Colon (tissue), 2 donors: Measurements from ENCODE around the gene KIF18B.

Experiments
- FAIRE-seq: peaks from 2 replicates; lab custom pipeline; 2012; peaks lifted over from hg19 to GRCh38; lab: Jason Lieb, UNC
- donor health status: control.
- donor health status: control.

The KIF18B gene

GRCh38 chr17:44905006-44906000, 42.3 kb downstream of the KIF18B start:
- FAIRE-seq: no peak

- no peak for FAIRE-seq
Observed at GRCh38 chr17:44904001-44904984, 43.3 kb downstream of the KIF18B start.

- no peak for FAIRE-seq
Observed at GRCh38 chr17:44903012-44903685, 44.4 kb downstream of the KIF18B start.

- FAIRE-seq: no peak
Observed at GRCh38 chr17:44902135-44902760, 45.3 kb downstream of the KIF18B start.

- no peak for FAIRE-seq
Observed at GRCh38 chr17:44901411-44901921, 46.1 kb downstream of the KIF18B start.

GRCh38 chr17:44900894-44901293, 46.7 kb downstream of the KIF18B start:
- no peak for FAIRE-seq

GRCh38 chr17:44899074-44899782, 48.3 kb downstream of the KIF18B start, which contains the start of gene EFTUD2:
EFTUD2 (minus strand) TSS chr17:44899445; CDS start chr17:44894521, 4,924 bp downstream.
- no peak for FAIRE-seq

GRCh38 chr17:44898768-44899073, 48.9 kb downstream of the KIF18B start:
- FAIRE-seq: no peak

- no peak for FAIRE-seq
Observed at GRCh38 chr17:44894642-44895041, 52.9 kb downstream of the KIF18B start.

- no peak for FAIRE-seq
Observed at GRCh38 chr17:44892250-44892649, 55.3 kb downstream of the KIF18B start.

- no peak for FAIRE-seq
Observed at GRCh38 chr17:44889003-44889402, 58.6 kb downstream of the KIF18B start.

- FAIRE-seq: no peak
Observed at GRCh38 chr17:44887971-44888954, 59.3 kb downstream of the KIF18B start.

GRCh38 chr17:44887016-44887415, 60.6 kb downstream of the KIF18B start:
- FAIRE-seq: no peak

- no peak for FAIRE-seq
Observed at GRCh38 chr17:44884941-44885340, 62.6 kb downstream of the KIF18B start.

GRCh38 chr17:44881145-44881544, 66.4 kb downstream of the KIF18B start:
- FAIRE-seq: no peak

- FAIRE-seq: no peak
Observed at GRCh38 chr17:44880062-44880461, 67.5 kb downstream of the KIF18B start.

GRCh38 chr17:44879376-44879775, 68.2 kb downstream of the KIF18B start:
- no peak for FAIRE-seq

GRCh38 chr17:44878627-44879221, 68.8 kb downstream of the KIF18B start:
- FAIRE-seq: no peak

GRCh38 chr17:44877121-44877520, 70.5 kb downstream of the KIF18B start:
- FAIRE-seq: no peak
